NCI-H446 treated with DMSO at 0.1 percent for 48 hours (cell line): ENCODE results near the gene BSG.
A peak's percentile ranks its signal among the peaks of the same experiment; 100 is the strongest.
"Not testable (repeated sequence)": the region's sequence is repeated elsewhere in the genome, so short reads cannot be mapped to it uniquely, and the experiment has no call there.

Source experiments
- DNase-seq: peaks from one replicate; lab custom pipeline; 2025; lab: John Stamatoyannopoulos, UW

Gene BSG

DNA sequence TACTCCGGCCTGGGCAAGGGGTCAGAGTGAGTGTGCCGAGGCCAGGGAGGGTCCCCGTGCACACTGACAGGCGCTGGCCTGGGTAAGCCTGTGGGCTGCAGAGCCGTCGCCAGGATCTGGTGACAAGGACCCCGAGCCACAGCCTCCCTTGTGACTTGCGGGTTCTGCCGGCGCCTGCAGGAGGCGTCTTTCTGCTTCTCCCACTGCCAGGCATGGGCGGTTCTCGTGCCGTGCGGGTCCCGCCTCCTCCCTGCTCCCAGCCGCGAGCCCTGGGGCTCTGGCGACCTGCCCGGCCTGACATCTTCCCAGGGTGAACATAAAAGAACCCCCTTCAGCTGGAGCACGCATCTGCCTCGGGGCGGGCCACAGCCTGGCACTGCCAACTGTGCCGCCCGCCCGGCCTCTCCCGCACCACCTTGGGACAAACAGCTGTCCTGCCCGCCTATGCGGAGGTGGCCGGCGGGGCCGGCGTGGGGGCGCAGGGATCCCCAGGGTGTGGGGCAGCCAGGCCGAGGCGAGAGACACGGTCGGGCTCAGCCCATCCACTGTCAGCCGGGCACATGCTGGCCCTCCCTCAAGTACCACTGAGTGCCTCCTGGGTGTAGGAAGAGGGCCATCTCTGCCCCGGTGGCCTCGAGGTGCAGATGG lies 15.8 kb downstream of the BSG start:
- DNase-seq = peak; percentile 86

DNA sequence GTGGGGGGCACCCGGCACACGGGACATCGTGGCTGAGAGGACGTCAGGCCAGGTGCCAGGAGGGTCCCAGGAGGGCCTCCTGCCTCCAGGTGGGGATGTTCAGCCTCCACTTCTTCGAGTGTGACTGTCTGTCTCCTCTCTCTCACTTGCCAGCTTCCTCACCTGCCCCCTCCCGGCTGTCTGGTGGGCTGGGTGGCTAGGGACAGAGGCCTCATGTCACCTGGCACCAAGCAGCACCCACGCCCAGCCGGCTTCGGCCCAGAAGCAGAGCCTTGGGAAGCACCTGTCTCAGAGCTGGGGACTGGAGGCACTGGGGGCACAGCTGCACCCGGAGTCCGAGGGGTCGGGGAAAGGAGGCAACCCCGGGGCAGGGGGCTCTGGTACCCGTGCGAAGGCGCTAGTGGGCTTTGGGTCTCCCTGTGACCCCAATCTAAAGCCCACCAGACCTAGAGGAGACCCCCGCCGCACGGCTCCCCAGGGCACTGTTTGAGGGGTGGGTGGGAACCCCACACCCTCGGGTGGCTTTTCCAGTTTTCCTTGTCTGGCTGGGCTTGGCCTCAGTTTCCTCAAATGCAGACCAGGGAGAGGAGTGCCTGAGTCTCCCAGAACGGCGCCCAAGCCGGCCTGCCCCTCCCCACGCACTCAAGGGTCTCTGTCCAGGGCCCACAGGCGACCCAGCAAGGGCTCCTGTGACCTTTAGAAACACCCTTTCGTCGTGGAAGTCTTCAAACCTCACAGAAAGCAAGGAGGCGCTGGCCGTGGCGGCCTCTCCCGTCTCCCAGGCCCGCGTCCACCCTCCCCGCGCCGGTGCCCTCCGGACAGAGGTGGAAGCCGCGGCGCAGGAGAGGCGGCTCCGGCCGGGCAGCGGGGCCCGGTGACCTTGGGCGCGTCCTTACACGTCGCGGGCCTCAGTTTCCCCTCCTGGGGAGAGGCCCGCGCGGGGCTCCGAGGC lies 16.6 kb downstream of the BSG start:
- DNase-seq = no peak

DNA sequence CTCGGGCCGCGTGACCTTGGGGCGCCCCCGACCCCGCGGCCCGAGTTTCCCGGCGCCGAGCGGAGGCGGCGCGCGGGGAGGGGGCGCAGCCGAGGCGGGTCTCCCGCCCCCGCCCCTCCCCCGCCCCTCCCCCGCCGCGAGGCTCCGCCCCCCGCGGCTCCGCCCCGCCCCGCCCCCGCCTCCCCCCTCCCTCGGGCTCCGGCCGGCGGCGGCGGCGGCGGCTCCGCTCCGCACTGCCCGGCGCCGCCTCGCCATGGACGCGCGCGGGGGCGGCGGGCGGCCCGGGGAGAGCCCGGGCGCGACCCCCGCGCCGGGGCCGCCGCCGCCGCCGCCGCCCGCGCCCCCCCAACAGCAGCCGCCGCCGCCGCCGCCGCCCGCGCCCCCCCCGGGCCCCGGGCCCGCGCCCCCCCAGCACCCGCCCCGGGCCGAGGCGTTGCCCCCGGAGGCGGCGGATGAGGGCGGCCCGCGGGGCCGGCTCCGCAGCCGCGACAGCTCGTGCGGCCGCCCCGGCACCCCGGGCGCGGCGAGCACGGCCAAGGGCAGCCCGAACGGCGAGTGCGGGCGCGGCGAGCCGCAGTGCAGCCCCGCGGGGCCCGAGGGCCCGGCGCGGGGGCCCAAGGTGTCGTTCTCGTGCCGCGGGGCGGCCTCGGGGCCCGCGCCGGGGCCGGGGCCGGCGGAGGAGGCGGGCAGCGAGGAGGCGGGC lies 17.4 kb downstream of the BSG start, which contains the start of gene HCN2:
Gene HCN2 (plus strand): TSS at position 189 of the 703 bp plus-strand sequence. CDS start 65 bp downstream, at position 254.
- DNase-seq = no peak

- DNase-seq = no peak
Measured at GRCh38 chr19:590396-590745, 18.0 kb downstream of the BSG start.

GRCh38 chr19:590750-591098 lies 18.3 kb downstream of the BSG start:
- DNase-seq = no peak

DNA sequence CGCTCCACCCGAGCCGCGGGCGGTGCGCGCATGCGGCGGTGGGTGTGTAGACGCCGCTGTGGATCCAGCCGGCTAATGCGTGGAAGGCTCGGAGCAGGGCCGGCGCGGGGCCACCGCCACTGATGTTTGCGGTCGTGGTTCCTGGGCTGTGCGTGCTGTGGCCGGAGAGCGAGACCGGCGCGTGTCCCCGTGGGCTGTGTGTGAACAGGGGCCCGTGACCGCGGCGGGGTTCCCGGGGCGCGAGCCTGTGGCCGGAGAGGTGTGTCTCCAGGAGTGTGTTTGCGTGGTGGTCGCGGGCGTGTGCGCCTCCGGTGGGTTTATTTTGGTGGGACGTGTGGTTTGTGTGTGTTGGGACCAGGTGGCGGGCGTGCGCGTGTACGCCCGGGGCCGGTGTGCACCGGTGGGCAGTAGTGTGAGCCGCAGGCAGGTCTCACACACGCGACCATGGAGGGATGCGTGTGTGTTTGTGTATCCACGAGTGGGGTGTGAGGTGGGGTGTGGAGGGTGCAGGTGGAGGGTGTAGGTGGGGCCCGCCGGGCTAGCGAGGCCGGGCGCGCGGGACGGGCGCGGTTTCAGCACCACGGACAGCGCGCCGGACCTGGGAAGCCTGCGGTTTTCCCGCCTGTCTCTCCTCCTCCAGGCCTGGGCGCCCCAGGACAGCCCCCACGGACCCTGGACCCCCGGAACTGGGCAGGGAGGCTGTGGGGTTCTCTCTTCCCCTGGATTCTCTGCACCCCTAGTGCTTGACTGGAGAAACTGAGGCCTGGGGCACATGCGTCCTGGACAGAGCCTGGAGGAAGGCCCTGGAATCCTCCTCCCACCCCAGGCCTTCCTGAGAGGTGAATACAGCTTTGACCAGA lies 18.9 kb downstream of the BSG start:
- no peak for DNase-seq

DNA sequence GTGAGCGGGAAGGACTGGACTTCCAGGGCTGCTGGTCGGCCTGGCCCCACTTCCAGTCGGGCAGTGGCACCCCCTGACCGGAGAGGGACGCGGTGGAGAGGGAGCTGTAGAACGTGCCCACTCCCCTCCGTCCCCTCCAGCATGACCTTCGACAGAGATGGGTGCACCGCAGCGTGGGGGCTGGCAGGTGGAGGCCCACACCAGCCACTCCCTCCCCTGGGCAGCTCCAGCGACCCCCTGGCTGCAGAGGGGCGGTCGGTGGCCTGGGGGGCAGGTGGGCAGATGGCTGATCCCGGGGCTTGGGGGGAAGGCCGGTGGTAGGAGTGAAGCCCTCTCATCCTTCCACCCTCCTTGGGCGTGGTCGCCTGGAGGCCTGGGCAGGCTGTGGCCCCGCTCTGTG lies 19.7 kb downstream of the BSG start:
- DNase-seq = no peak

DNA sequence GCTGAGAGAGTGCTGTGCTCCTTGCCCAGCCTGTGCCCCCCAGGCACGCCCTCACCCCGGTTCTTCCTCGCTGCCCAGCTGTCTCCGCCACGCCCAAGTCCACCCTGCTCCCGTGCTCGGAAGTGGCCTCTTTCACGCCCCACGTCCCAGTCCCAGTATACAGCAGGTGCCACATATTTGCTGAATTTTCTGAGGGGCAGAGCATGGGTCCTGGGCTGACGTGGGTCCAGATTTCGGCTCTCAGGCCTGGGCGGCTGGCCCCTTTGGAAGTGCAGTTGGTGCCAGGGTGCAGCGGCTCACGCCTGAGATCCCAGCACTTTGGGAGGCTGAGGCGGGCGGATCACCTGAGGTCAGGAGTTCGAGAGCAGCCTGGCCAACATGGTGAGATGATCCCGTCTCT lies 20.7 kb downstream of the BSG start:
- DNase-seq = no peak

GRCh38 chr19:593505-593904 lies 21.1 kb downstream of the BSG start:
- DNase-seq = no peak

GRCh38 chr19:594265-594870 lies 22.0 kb downstream of the BSG start:
- no peak for DNase-seq

GRCh38 chr19:595326-596262 lies 23.2 kb downstream of the BSG start:
- DNase-seq = no peak

DNA sequence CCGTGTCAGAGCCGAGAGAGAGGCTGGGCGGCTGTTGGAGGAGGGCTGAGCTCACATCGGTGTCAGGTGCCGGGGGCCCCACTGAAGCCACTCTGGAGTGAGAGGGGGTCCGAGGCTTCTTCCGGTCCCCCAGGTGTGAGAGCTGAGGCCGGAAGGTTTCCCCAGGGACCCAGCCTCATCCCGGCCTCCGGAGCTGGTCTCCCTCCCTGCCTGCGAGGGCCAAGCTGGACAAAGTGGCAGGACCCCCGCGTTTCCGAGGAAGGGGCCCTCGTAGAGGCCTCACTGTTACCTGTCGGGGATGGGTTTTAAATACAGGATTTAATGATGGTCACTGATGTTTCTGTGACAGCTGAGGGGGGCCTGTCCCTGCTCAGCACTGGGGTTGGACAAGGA lies 23.9 kb downstream of the BSG start:
- no peak for DNase-seq

DNA sequence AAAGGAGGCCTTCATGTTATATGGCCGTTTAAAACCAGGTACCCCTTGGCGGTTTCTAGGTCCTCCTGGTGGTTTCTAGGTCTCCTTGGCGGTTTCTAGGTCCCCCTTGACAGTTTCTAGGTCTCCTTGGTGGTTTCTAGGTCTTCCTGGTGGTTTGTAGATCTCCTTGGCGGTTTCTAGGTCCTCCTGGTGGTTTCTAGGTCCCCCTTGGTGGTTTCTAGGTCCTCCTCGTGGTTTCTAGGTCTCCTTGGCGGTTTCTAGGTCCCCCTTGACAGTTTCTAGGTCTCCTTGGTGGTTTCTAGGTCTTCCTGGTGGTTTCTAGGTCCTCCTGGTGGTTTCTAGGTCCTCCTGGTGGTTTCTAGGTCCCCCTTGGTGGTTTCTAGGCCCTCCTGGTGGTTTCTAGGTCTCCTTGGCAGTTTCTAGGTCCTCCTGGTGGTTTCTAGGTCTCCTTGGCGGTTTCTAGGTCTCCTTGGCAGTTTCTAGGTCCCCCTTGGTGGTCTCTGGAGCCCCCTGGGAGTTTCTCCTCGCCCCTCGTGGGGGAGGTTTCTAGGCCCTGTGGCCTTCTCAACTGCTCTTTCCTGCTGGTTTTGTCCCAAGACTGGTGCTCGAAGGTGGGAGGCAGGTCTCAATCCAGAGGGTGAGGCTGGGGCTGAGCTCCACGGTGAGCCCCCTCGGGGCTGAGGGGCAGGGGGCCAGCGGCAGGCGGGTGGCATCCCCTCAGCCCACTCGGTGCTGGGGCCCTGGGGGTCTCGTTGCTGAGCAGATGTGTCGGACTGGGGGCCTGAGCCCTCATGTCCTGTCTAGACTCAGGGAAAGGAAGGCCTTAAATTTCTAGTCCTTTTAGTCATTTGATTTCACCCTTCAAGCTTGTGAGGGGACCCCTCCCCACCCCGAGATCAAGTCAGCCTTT lies 25.3 kb downstream of the BSG start:
- DNase-seq = no peak

- no peak for DNase-seq
Measured at GRCh38 chr19:601310-601709, 28.9 kb downstream of the BSG start.

- DNase-seq = no peak
Measured at GRCh38 chr19:601790-602189, 29.4 kb downstream of the BSG start.

DNA sequence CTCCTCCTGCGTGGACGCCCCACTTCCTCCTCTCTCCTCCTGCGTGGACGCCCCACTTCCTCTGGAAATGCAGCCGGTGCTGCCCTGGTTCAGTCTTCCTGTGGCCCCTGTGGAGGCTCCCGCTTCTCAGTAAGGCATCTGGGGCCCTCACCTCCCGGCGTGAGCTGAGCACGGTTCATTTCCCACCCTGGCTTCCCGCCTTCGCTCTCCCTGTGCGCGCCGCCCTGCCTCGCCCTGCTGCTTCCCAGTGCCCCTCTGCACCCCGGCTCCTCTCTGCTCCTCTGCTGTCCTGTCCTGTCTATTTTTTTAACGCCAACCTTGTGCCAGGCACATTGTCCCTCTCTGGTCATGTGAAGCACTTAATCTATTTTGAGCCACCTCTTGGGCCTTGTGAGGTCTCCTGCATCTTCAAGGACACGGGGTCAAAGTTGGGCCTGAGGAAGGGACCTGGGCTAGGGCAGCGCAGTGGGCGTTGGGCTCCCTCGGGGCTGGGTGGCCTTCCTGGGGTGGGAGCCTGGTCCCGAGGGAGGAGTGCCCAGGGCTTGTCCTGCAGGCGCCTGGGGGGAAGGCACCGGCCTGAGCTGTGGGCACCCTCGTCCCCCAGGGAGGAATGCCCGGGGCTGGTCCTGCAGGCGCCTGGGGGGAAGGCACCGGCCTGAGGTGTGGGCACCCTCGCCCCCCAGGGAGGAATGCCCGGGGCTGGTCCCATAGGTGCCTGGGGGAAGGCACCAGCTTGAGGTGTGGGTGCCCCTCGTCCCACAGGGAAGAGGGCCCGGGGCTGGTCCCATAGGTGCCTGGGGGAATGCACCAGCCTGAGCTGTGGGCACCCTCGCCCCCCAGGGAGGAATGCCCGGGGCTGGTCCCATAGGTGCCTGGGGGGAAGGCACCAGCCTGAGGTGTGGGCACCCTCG lies 30.2 kb downstream of the BSG start:
- DNase-seq = no peak

GRCh38 chr19:603302-603639 lies 30.9 kb downstream of the BSG start:
- not testable (repeated sequence) for DNase-seq

GRCh38 chr19:603779-604178 lies 31.4 kb downstream of the BSG start:
- not testable (repeated sequence) for DNase-seq
